ENCODE results near the gene RNF40.

GRCh38 chr16:30722916-30723315, 39.2 kb upstream of the RNF40 start:
- TF ChIP-seq CTCF (conservative IDR thresholded peaks at IDR 0.05 in 1 of 2, IDR thresholded peaks at IDR 0.05 in 1 of 2; ENCODE audit: low read depth in 1 of 2, low read length in 2 of 2): no peak
- no peak for TF ChIP-seq EZH2 (IDR thresholded peaks at IDR 0.05; ENCODE audit: low read length, missing control alignments)
